SH-SY5Y (cell line): ENCODE results near the gene DDX39A.

Source experiments
- GATA2 ChIP-seq: IDR thresholded peaks from 2 replicates; pipeline ENCODE4 v1.6.1; 2011; ENCODE audit warnings: mild to moderate bottlenecking, low read depth, low read length
- GATA3 ChIP-seq: IDR thresholded peaks from 2 replicates; pipeline ENCODE4 v1.6.1; 2011; ENCODE audit warnings: low read depth, mild to moderate bottlenecking, low read length, moderate library complexity

GRCh38 chr19:14402332-14403144, 16.6 kb downstream of the DDX39A start:
- TF ChIP-seq GATA2 (no peak), GATA3 (no peak)
